Stimulated activated CD4-positive, alpha-beta T cell treated with anti-CD3 and anti-CD28 coated beads, Interleukin-15, amount 100 ng/mL, for 24 hours (primary cell): Measurements from ENCODE around the gene XAB2.

Experiments used
- DNase-seq: peaks from one replicate; pipeline ENCODE4 v3.0.0-alpha.2; 2020

The XAB2 gene

GRCh38 chr19:7648265-7649014, 19.1 kb upstream of the XAB2 start:
- no peak for DNase-seq

- no peak for DNase-seq
Measured at GRCh38 chr19:7647156-7647555, 17.8 kb upstream of the XAB2 start.

GRCh38 chr19:7646426-7646700, 17.0 kb upstream of the XAB2 start:
- DNase-seq = no peak

GRCh38 chr19:7645656-7646425, 16.5 kb upstream of the XAB2 start:
- no peak for DNase-seq

- no peak for DNase-seq
Measured at GRCh38 chr19:7645163-7645562, 15.8 kb upstream of the XAB2 start.

GRCh38 chr19:7644550-7644877, 15.2 kb upstream of the XAB2 start:
- DNase-seq = no peak

GRCh38 chr19:7643629-7644549, 14.5 kb upstream of the XAB2 start:
- peak; percentile 29 for DNase-seq

- DNase-seq = no peak
Measured at GRCh38 chr19:7643031-7643415, 13.7 kb upstream of the XAB2 start.

GRCh38 chr19:7642295-7643030, 13.1 kb upstream of the XAB2 start:
- DNase-seq = no peak

- DNase-seq = no peak
Measured at GRCh38 chr19:7641290-7642276, 12.2 kb upstream of the XAB2 start.

- no peak for DNase-seq
Measured at GRCh38 chr19:7640803-7641202, 11.5 kb upstream of the XAB2 start.

GRCh38 chr19:7639863-7640348, 10.6 kb upstream of the XAB2 start:
- no peak for DNase-seq

GRCh38 chr19:7638802-7639465, 9.6 kb upstream of the XAB2 start:
- no peak for DNase-seq

GRCh38 chr19:7637374-7638256, 8.3 kb upstream of the XAB2 start:
- peak; percentile 26 for DNase-seq

GRCh38 chr19:7636691-7637373, 7.5 kb upstream of the XAB2 start, which contains the start of gene STXBP2:
Gene STXBP2 (plus strand): TSS chr19:7637110. CDS start chr19:7637150, 40 bp downstream.
- peak; percentile 91 for DNase-seq

- no peak for DNase-seq
Measured at GRCh38 chr19:7636317-7636690, 7.0 kb upstream of the XAB2 start.

- no peak for DNase-seq
Measured at GRCh38 chr19:7635670-7636069, 6.3 kb upstream of the XAB2 start.

GRCh38 chr19:7633698-7634097, 4.4 kb upstream of the XAB2 start, which contains the start of gene PCP2:
Gene PCP2 (minus strand): TSS chr19:7633719. CDS start chr19:7633457, 262 bp downstream.
- no peak for DNase-seq
